ENCODE data around the gene TRPM2. TPM values are rescaled to one million over a fixed set of nuclear protein-coding genes. Genes with fewer than 3 reads are reported as not detected.

The TRPM2 gene
- total and polyA plus RNA-seq, 8 donors: 0.46 to 8.7 (median 2.6) TPM

- H3K27ac ChIP-seq: no peak overlapping the region
- H3K27me3 ChIP-seq: no peaks in the 10 kb centered on the region
- DNase-seq (no peak), ATAC-seq (no peak), FAIRE-seq (no peak)
- H3K4me1 ChIP-seq: no peaks in the 10 kb centered on the region
- WGBS, 2 donors: 71 to 85% methylated on average over 33 to 34 of the region's 34 CpGs
- no peak for TF ChIP-seq CTCF (IDR thresholded peaks at IDR 0.05)
- no peaks in the 10 kb centered on the region for H3K36me3 ChIP-seq
- intact Hi-C loops (cut with DNase I): no loop called here
- no peaks in the 10 kb centered on the region for H3K9me3 ChIP-seq
- H3K4me3 ChIP-seq: no peak overlapping the region
Measured at GRCh38 chr21:44405091-44405947, 51.9 kb downstream of the TRPM2 start.

GRCh38 chr21:44405948-44406872 lies 52.8 kb downstream of the TRPM2 start:
- no peak for TF ChIP-seq CTCF (IDR thresholded peaks at IDR 0.05)
- no peaks in the 10 kb centered on the region for H3K36me3 ChIP-seq
- 71 to 83% methylated on average over 37 of the region's 37 CpGs for WGBS, 2 donors
- FAIRE-seq (no peak), DNase-seq (peak in 1 of 6 donors; percentile 71), ATAC-seq (no peak)
- H3K27me3 ChIP-seq: no peaks in the 10 kb centered on the region
- intact Hi-C loops (cut with DNase I): no loop called here
- H3K4me1 ChIP-seq: no peaks in the 10 kb centered on the region
- H3K27ac ChIP-seq: no peak overlapping the region
- H3K4me3 ChIP-seq: no peak overlapping the region
- no peaks in the 10 kb centered on the region for H3K9me3 ChIP-seq

- H3K9me3 ChIP-seq: no peaks in the 10 kb centered on the region
- H3K27me3 ChIP-seq: no peaks in the 10 kb centered on the region
- H3K36me3 ChIP-seq: no peaks in the 10 kb centered on the region
- intact Hi-C loops (cut with DNase I): no loop called here
- no peaks in the 10 kb centered on the region for H3K4me1 ChIP-seq
- ATAC-seq: no peak
- H3K27ac ChIP-seq: no peak overlapping the region
- FAIRE-seq: no peak
- no peak overlapping the region for H3K4me3 ChIP-seq
- DNase-seq: no peak
- 73 to 75% methylated on average over 8 of the region's 8 CpGs for WGBS, 2 donors
- TF ChIP-seq CTCF (IDR thresholded peaks at IDR 0.05): no peak
Measured at GRCh38 chr21:44406953-44407352, 53.5 kb downstream of the TRPM2 start.

- WGBS, 2 donors: 63 to 75% methylated on average over 7 of the region's 7 CpGs
- no peaks in the 10 kb centered on the region for H3K9me3 ChIP-seq
- no peaks in the 10 kb centered on the region for H3K27me3 ChIP-seq
- no peak overlapping the region for H3K27ac ChIP-seq
- no peak for TF ChIP-seq CTCF (IDR thresholded peaks at IDR 0.05)
- no peaks in the 10 kb centered on the region for H3K36me3 ChIP-seq
- H3K4me1 ChIP-seq: no peaks in the 10 kb centered on the region
- intact Hi-C loops (cut with DNase I): no loop called here
- H3K4me3 ChIP-seq: no peak overlapping the region
- FAIRE-seq (no peak), DNase-seq (no peak), ATAC-seq (no peak)
Measured at GRCh38 chr21:44407493-44407892, 54.1 kb downstream of the TRPM2 start.

All from pancreas (tissue), 10 donors.